Lung (tissue), 12 donors: ENCODE data around the gene TTBK2. TPM values are rescaled to one million over a fixed set of nuclear protein-coding genes. Genes with fewer than 3 reads are reported as not detected.

Experiments used
- ATAC-seq: fragments of 200-7000 bp; cut with Tn5 transposase; one replicate; pipeline ENCODE4 v1.9.1; 2020; ENCODE audit warnings: moderate number of reproducible peaks; ENCODE audit not compliant: insufficient read depth, low FRiP score
- DNase-seq, 3 donors: peaks; one replicate each; pipeline ENCODE4 v3.0.0-alpha.2; 2013 to 2017
- H3K27ac ChIP-seq, 2 donors: one replicate each; pipeline ENCODE4 v1.5.1; 2013; ENCODE audit warnings: mild to moderate bottlenecking in 2 of 2, moderate library complexity in 2 of 2, control low read depth in 1 of 2, inconsistent platforms in 1 of 2, low read depth in 1 of 2, low read length in 1 of 2
- H3K27me3 ChIP-seq, 3 donors: one replicate each; pipeline ENCODE4 v1.5.1; 2013; ENCODE audit warnings: low read length in 2 of 3; ENCODE audit not compliant: control insufficient read depth in 3 of 3, insufficient read depth in 3 of 3
- H3K36me3 ChIP-seq, 4 donors: one replicate each; pipeline ENCODE4 v1.5.1; 2013; ENCODE audit warnings: low read length in 4 of 4, mild to moderate bottlenecking in 1 of 4, moderate library complexity in 1 of 4; ENCODE audit not compliant: control insufficient read depth in 4 of 4, insufficient read depth in 4 of 4
- H3K4me1 ChIP-seq, 5 donors: one replicate each; pipeline ENCODE4 v1.5.1; 2013; ENCODE audit warnings: low read length in 5 of 5, mild to moderate bottlenecking in 2 of 5, moderate library complexity in 1 of 5; ENCODE audit not compliant: control insufficient read depth in 5 of 5, insufficient read depth in 5 of 5
- H3K4me3 ChIP-seq: one replicate; pipeline ENCODE4 v1.5.1; 2013; ENCODE audit warnings: mild to moderate bottlenecking, control low read depth, moderate library complexity
- H3K9ac ChIP-seq, 2 donors: one replicate each; pipeline ENCODE4 v1.5.1; 2013; ENCODE audit warnings: low read length in 2 of 2, control low read depth in 1 of 2; ENCODE audit not compliant: insufficient read depth in 1 of 2
- H3K9me3 ChIP-seq, 4 donors: one replicate each; pipeline ENCODE4 v1.5.1; 2013; ENCODE audit warnings: low read length in 3 of 4, mild to moderate bottlenecking in 1 of 4, moderate library complexity in 1 of 4; ENCODE audit not compliant: control insufficient read depth in 4 of 4, insufficient read depth in 3 of 4
- WGBS, 2 donors: extraction: QIAGEN DNeasy Blood & Tissue Kit; methylation state at CpG; one replicate each; pipeline ENCODE4 v1.1.7; 2013; 5-methylcytosine and 5-hydroxymethylcytosine counted together
- polyA plus RNA-seq, 2 donors: library from polyadenylated mRNA; stranded (reverse); fragments of 200-250 nt; gene quantifications; one replicate each; pipeline ENCODE4 v1.2.1, GENCODE V29; 2013
- total RNA-seq, 2 donors: library from RNA; depleted of rRNA in 1 of 2; stranded (reverse); fragments of >200 nt in 1 of 2; gene quantifications; one replicate each; pipeline ENCODE4 v1.2.1, GENCODE V29; 2014 to 2021
- TF ChIP-seq, protein P1 (sequence below): IDR thresholded peaks from 2 replicates; pipeline ENCODE4 v1.5.1; 2012; ENCODE audit warnings: mild to moderate bottlenecking; ENCODE audit errors: control extremely low read depth, extremely low read depth
- donor health status: control.
- donor health status: control.
- donor health status: Bipolar disorder and iron deficiency.
- donor health status: healthy.
- donor health status: DM: yes; HTN: yes; CAD: no.

The TTBK2 gene
- total and polyA plus RNA-seq, 4 donors = 2.5 to 27.5 (median 9.5) TPM

- peaks cover 0 to 7% (median 0%) of the 10 kb centered on the region in 5 donors for H3K4me1 ChIP-seq
- H3K4me3 ChIP-seq = no peak overlapping the region
- no peaks in the 10 kb centered on the region for H3K27me3 ChIP-seq
- no peak overlapping the region for H3K27ac ChIP-seq
- H3K9ac ChIP-seq = no peak overlapping the region
- H3K9me3 ChIP-seq = no peaks in the 10 kb centered on the region
- no peak for DNase-seq
- H3K36me3 ChIP-seq = no peaks in the 10 kb centered on the region
- ATAC-seq = no peak
- TF ChIP-seq, protein P1, sequence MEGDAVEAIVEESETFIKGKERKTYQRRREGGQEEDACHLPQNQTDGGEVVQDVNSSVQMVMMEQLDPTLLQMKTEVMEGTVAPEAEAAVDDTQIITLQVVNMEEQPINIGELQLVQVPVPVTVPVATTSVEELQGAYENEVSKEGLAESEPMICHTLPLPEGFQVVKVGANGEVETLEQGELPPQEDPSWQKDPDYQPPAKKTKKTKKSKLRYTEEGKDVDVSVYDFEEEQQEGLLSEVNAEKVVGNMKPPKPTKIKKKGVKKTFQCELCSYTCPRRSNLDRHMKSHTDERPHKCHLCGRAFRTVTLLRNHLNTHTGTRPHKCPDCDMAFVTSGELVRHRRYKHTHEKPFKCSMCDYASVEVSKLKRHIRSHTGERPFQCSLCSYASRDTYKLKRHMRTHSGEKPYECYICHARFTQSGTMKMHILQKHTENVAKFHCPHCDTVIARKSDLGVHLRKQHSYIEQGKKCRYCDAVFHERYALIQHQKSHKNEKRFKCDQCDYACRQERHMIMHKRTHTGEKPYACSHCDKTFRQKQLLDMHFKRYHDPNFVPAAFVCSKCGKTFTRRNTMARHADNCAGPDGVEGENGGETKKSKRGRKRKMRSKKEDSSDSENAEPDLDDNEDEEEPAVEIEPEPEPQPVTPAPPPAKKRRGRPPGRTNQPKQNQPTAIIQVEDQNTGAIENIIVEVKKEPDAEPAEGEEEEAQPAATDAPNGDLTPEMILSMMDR = no peak
These were observed 44.4 kb downstream of the TTBK2 start for GRCh38 chr15:42876224-42876623.

DNA sequence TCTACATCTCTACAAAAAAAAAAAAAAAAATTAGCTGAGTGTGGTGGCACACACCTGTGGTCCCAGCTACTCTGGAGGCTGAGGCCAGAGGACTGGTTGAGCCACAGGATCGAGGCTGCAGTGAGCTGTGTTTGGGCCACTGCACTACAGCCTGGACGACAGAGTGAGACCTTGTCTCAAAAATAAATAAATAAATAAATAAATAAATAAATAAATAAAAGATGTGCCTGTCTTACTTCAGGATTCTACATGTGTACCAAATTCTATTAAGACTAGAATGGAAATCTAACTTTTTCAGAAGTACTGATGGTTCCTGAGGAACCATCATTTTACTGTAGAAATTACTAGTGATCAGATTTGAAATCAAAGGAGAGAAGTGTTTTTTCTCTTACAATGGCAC, 51.9 kb downstream of the TTBK2 start:
- H3K9ac ChIP-seq = no peak overlapping the region
- H3K4me1 ChIP-seq = no peaks in the 10 kb centered on the region
- H3K36me3 ChIP-seq = no peaks in the 10 kb centered on the region
- H3K4me3 ChIP-seq = no peak overlapping the region
- no peaks in the 10 kb centered on the region for H3K9me3 ChIP-seq
- TF ChIP-seq, protein P1 = no peak
- no peaks in the 10 kb centered on the region for H3K27me3 ChIP-seq
- no peak for ATAC-seq
- no peak overlapping the region for H3K27ac ChIP-seq
- WGBS, 2 donors = 97 to 99% methylated on average over 2 of the region's 2 CpGs
- no peak for DNase-seq

DNA sequence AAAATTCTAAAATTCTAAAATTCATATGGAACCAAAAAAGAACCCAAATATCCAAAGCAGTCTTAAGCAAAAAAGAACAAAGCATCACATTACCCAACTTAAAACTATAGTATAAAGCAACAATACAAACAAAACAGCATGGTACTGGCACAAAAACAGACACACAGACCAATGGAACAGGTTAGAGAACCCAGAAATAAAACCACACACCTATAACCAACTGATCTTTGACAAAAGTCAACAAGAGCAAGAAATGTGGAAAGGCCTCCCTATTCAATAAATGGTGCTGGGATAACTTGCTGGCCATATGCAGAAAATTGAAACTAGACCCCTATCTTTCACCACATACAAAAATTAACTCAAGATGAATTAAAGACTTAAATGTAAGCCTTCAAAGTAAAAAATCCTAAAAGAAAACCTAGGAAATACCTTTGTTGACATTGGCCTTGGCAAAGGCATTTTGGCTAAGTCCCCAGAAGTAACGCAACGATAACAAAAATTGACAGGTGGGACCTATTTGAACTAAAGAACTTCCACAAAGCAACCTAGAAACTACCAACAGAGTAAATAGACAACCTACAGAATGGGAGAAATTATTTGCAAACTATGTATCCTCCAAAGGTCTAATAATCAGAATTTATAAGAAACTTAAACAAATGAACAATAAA, 56.9 kb downstream of the TTBK2 start:
- H3K9ac ChIP-seq = no peak overlapping the region
- TF ChIP-seq, protein P1 = no peak
- WGBS, 2 donors = 43 to 46% methylated on average over 2 of the region's 2 CpGs
- DNase-seq (peak in 1 of 3 donors; percentile 23), ATAC-seq (no peak)
- H3K4me1 ChIP-seq = no peaks in the 10 kb centered on the region
- no peaks in the 10 kb centered on the region for H3K36me3 ChIP-seq
- H3K9me3 ChIP-seq = no peaks in the 10 kb centered on the region
- H3K27ac ChIP-seq = no peak overlapping the region
- no peaks in the 10 kb centered on the region for H3K27me3 ChIP-seq
- no peak overlapping the region for H3K4me3 ChIP-seq
